Hepatocyte (in vitro differentiated cells): ENCODE data around the gene ARFRP1. TPM values are rescaled to one million over a fixed set of nuclear protein-coding genes. Genes with fewer than 3 reads are reported as not detected.

Source experiments
- DNase-seq: peaks from one replicate; pipeline ENCODE4 v3.0.0-alpha.2; 2016; ENCODE audit warnings: low spot score
- H2AFZ ChIP-seq: fragments of 200-600 bp; sonication (generic); 2 replicates; pipeline ENCODE4 v1.6.0; 2016; ENCODE audit warnings: antibody characterized with exemption, mild to moderate bottlenecking
- H3K27ac ChIP-seq: fragments of 200-600 bp; sonication (generic); 2 replicates; pipeline ENCODE4 v1.5.1; 2016; ENCODE audit warnings: mild to moderate bottlenecking
- H3K27me3 ChIP-seq: fragments of 200-600 bp; sonication (generic); 2 replicates; pipeline ENCODE4 v1.6.1; 2016
- H3K36me3 ChIP-seq: fragments of 200-600 bp; sonication (generic); replicated peaks from 2 replicates; pipeline ENCODE4 v1.5.1; 2016; ENCODE audit warnings: low read depth; ENCODE audit not compliant: insufficient read depth
- H3K4me1 ChIP-seq: fragments of 200-600 bp; sonication (generic); 2 replicates; pipeline ENCODE4 v1.5.1; 2016; ENCODE audit warnings: mild to moderate bottlenecking, moderate library complexity; ENCODE audit not compliant: insufficient read depth
- H3K4me2 ChIP-seq: fragments of 200-600 bp; sonication (generic); 2 replicates; pipeline ENCODE4 v1.6.0; 2016
- H3K4me3 ChIP-seq: fragments of 200-600 bp; sonication (generic); 2 replicates; pipeline ENCODE4 v1.5.1; 2016; ENCODE audit warnings: mild to moderate bottlenecking
- H3K79me2 ChIP-seq: fragments of 200-600 bp; sonication (generic); 2 replicates; pipeline ENCODE4 v1.6.0; 2017; ENCODE audit warnings: mild to moderate bottlenecking
- H3K9me2 ChIP-seq: fragments of 200-600 bp; sonication (generic); replicated peaks from 2 replicates; pipeline ENCODE4 v1.6.0; 2017; ENCODE audit warnings: mild to moderate bottlenecking; ENCODE audit not compliant: insufficient read depth
- H3K9me3 ChIP-seq: fragments of 200-600 bp; sonication (generic); 2 replicates; pipeline ENCODE4 v1.5.1; 2016; ENCODE audit warnings: low read depth, mild to moderate bottlenecking
- H4K20me1 ChIP-seq: fragments of 200-600 bp; sonication (generic); 2 replicates; pipeline ENCODE4 v1.6.0; 2016; ENCODE audit warnings: mild to moderate bottlenecking; ENCODE audit not compliant: insufficient read depth, poor library complexity, severe bottlenecking
- EZH2 ChIP-seq: fragments of 200-600 bp; sonication (generic); IDR thresholded peaks from 2 replicates; pipeline ENCODE4 v1.6.1; 2016; ENCODE audit warnings: antibody characterized with exemption, mild to moderate bottlenecking, borderline replicate concordance
- EZH2phosphoT487 ChIP-seq: fragments of 200-600 bp; sonication (generic); IDR thresholded peaks from one replicate; pipeline ENCODE4 v1.6.1; 2018; ENCODE audit warnings: antibody characterized with exemption, mild to moderate bottlenecking, low read depth, moderate library complexity; ENCODE audit not compliant: unreplicated experiment, severe bottlenecking
- WGBS: methylation state at CpG from one replicate; pipeline ENCODE4 v1.1.6; 2016; ENCODE audit warnings: low lambda C conversion rate; ENCODE audit errors: missing lambda C conversion rate; 5-methylcytosine and 5-hydroxymethylcytosine counted together
- polyA plus RNA-seq: library from polyadenylated mRNA; unstranded; fragments of >200 nt; fragmentation: Nextera tagmentation; extraction: Ambion mirVana; gene quantifications from 2 replicates; pipeline ENCODE4 v1.2.1, GENCODE V29; 2016
- total RNA-seq: library from RNA; depleted of rRNA; stranded (reverse); fragments of >200 nt; gene quantifications from 2 replicates; pipeline ENCODE4 v1.2.3, GENCODE V29; 2014
- TF ChIP-seq, protein P1 (sequence below): fragments of 200-600 bp; sonication (generic); IDR thresholded peaks from 2 replicates; pipeline ENCODE4 v1.5.1; 2016; ENCODE audit warnings: antibody characterized with exemption, mild to moderate bottlenecking; ENCODE audit not compliant: poor library complexity

Gene ARFRP1
- total and polyA plus RNA-seq, 2 experiments from 2014 or later: 31.5 to 38.0 TPM

DNA sequence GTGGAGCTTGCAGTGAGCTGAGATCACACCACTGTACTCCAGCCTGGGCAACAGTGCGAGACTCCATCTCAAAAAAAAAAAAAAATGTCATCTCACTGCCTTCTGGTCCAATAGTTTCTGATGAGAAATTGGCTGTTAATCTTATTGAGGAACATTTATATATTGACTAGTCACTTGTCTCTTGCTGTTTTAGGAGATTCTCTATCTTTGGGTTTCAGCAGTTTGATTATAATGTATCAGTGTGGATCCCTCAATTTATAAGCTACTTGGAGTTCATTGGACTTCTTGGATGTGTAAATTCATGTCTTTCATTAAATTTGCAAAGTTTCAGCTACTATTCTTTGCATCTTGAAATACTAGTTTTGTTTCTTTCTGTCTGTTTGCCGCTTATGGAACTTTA is 11.2 kb upstream of the ARFRP1 start:
- no peaks in the 10 kb centered on the region for H3K9me2 ChIP-seq
- TF ChIP-seq EZH2phosphoT487: no peak
- no peak for TF ChIP-seq EZH2
- TF ChIP-seq, protein P1, sequence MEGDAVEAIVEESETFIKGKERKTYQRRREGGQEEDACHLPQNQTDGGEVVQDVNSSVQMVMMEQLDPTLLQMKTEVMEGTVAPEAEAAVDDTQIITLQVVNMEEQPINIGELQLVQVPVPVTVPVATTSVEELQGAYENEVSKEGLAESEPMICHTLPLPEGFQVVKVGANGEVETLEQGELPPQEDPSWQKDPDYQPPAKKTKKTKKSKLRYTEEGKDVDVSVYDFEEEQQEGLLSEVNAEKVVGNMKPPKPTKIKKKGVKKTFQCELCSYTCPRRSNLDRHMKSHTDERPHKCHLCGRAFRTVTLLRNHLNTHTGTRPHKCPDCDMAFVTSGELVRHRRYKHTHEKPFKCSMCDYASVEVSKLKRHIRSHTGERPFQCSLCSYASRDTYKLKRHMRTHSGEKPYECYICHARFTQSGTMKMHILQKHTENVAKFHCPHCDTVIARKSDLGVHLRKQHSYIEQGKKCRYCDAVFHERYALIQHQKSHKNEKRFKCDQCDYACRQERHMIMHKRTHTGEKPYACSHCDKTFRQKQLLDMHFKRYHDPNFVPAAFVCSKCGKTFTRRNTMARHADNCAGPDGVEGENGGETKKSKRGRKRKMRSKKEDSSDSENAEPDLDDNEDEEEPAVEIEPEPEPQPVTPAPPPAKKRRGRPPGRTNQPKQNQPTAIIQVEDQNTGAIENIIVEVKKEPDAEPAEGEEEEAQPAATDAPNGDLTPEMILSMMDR: no peak
- WGBS: 100% methylated on average over 2 of the region's 2 CpGs
- H3K27ac ChIP-seq: no peak overlapping the region
- H2AFZ ChIP-seq: no peak overlapping the region
- H3K4me1 ChIP-seq: no peaks in the 10 kb centered on the region
- H3K27me3 ChIP-seq: no peaks in the 10 kb centered on the region
- no peaks in the 10 kb centered on the region for H4K20me1 ChIP-seq
- H3K9me3 ChIP-seq: peaks cover 9% of the 10 kb centered on the region
- no peaks in the 10 kb centered on the region for H3K36me3 ChIP-seq
- peaks cover 71% of the 10 kb centered on the region for H3K79me2 ChIP-seq
- no peak for DNase-seq
- no peak overlapping the region for H3K4me2 ChIP-seq
- H3K4me3 ChIP-seq: no peak overlapping the region

DNA sequence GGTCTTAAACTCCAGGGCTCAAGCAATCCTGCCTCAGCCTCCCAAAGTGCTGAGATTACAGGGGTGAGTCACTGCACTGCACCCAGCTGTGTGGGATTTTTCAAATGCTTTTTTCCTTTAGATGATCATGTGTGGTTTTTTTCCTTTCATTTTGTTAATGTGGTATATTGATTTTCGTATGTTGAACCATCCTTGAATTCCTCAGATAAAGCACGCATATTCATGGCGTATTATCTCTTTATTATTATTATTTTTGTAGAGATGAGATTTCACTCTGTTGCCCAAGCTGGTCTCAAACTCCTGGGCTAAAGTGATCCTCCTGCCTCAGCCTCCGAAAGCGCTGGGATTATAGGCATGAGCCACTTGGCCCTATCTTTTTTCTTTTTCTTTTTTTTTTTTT is 7.1 kb upstream of the ARFRP1 start:
- peaks cover 9% of the 10 kb centered on the region for H3K9me3 ChIP-seq
- no peak overlapping the region for H3K27ac ChIP-seq
- no peak overlapping the region for H2AFZ ChIP-seq
- WGBS: 96% methylated on average over 5 of the region's 5 CpGs
- H3K4me3 ChIP-seq: no peak overlapping the region
- peaks cover 93% of the 10 kb centered on the region for H3K79me2 ChIP-seq
- no peaks in the 10 kb centered on the region for H3K4me1 ChIP-seq
- no peaks in the 10 kb centered on the region for H3K27me3 ChIP-seq
- no peaks in the 10 kb centered on the region for H3K36me3 ChIP-seq
- H3K4me2 ChIP-seq: no peak overlapping the region
- DNase-seq: no peak
- no peaks in the 10 kb centered on the region for H4K20me1 ChIP-seq
- no peaks in the 10 kb centered on the region for H3K9me2 ChIP-seq
- TF ChIP-seq EZH2phosphoT487: no peak
- TF ChIP-seq EZH2: no peak
- TF ChIP-seq, protein P1: no peak

- DNase-seq: no peak
- no peak overlapping the region for H2AFZ ChIP-seq
- no peaks in the 10 kb centered on the region for H3K27me3 ChIP-seq
- peaks cover 86% of the 10 kb centered on the region for H3K79me2 ChIP-seq
- WGBS: 100% methylated on average over 1 of the region's 1 CpG
- no peak overlapping the region for H3K27ac ChIP-seq
- H3K4me2 ChIP-seq: no peak overlapping the region
- H3K9me2 ChIP-seq: no peaks in the 10 kb centered on the region
- H3K4me3 ChIP-seq: no peak overlapping the region
- no peaks in the 10 kb centered on the region for H3K36me3 ChIP-seq
- TF ChIP-seq, protein P1: no peak
- TF ChIP-seq EZH2phosphoT487: no peak
- no peak for TF ChIP-seq EZH2
- H3K4me1 ChIP-seq: peaks cover 5% of the 10 kb centered on the region
- no peaks in the 10 kb centered on the region for H3K9me3 ChIP-seq
- H4K20me1 ChIP-seq: no peaks in the 10 kb centered on the region
Measured at GRCh38 chr20:63712191-63712590, 4.4 kb upstream of the ARFRP1 start.

DNA sequence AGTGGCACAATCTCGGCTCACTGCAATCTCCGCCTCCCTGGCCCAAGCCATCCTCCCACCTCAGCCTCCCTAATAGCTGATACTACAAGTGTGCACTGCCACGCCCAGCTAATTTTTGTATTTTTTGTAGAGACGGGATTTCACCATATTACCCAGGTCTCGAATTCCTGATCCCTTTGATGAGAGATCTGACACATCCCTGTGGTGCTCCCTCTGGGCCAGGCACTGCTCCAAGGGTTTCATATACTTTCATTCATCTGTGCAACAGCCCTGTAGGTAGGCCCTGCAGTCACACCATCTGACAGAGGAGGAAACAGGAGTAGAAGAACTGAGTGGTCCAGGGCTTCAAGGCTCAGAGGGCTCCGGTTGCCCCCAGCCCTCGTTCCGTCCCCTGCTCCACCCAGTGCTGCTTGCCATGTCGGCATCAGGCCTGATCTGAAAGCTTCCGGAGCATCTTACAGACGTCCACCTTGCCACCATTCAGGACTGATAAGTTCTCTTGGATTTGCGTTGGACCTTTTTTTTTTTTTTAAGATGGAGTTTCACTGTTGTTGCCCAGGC is 3.4 kb upstream of the ARFRP1 start:
- Histone ChIP-seq H2AFZ (no peak overlapping the region), H3K79me2 (peaks cover 90% of the 10 kb centered on the region), H3K9me3 (no peaks in the 10 kb centered on the region), H3K4me1 (peaks cover 11% of the 10 kb centered on the region), H3K36me3 (no peaks in the 10 kb centered on the region), H3K4me3 (no peak overlapping the region), H4K20me1 (peaks cover 3% of the 10 kb centered on the region), H3K4me2 (no peak overlapping the region), H3K27me3 (no peaks in the 10 kb centered on the region), H3K9me2 (no peaks in the 10 kb centered on the region), H3K27ac (no peak overlapping the region)
- WGBS: 88% methylated on average over 12 of the region's 12 CpGs
- no peak for DNase-seq
- TF ChIP-seq, protein P1: no peak
- no peak for TF ChIP-seq EZH2
- no peak for TF ChIP-seq EZH2phosphoT487
